Hypothalamus (tissue), 51 donors: ENCODE data around the gene KCNH1.
"Not testable (repeated sequence)": the region's sequence is repeated elsewhere in the genome, so short reads cannot be mapped to it uniquely, and the experiment has no call there.

Source experiments
- DNase-seq, 51 donors: peaks; one replicate each; lab custom pipeline; 2025; lab: John Stamatoyannopoulos, UW

KCNH1 gene

DNA sequence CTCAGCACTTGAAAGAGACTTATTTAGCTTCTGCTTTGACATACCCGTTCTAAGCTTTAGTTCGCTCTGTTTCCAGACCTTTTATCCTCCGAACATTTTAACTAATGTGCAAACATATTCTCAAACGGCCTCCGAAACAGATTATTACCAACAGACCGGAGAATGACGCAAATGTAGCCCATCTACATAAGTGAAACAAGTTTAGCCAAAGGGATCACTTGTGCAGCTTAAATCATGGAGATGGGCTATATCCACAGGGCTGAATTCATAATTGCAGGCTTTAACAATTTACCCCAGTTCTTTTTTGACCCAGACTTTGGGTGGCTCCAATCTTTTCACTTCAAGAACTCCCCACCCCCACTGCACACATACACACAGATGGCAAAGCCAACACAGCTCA, 119.7 kb downstream of the KCNH1 start:
- DNase-seq = no peak

DNA sequence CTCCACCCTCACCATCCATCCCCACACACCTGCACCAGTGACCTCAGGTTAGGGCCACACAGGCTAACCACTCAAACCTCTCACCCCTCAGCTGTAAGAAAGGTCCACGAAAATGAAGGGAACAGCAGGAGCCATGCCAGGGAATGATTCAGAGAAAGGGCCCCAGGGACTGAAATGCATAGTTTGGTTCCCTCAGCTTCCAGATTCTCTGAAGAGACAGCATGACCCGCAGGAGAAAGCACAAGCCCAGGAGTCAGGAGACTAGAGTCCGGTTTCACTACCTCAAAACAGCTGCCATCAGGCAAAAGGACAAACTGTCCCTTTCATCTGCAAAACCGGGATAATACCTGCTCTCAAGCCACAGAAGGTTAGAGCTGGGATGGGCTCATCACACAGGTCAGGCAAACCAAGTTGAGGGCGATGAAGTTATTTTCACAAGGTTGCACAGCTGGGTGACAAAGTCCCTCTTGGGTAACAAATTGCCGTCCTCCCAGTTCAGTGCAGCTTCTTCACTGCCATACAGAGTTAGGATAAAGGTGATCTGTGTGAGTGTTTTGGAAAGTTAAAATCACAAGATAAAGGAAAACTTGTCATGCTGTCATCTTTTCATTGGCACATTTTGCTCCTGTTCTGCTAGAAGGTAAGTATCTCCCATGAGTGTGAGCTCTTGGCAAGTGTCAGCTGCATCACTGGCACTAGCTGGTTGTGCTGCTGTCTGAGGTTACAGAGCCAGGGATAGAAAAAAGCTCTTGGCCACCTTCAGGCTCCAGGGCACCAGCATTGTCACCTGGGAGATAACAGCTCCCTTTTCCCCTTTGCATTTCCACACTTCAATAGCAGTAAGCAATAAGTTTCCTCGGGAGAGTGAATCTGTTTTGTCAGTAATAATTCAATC, 120.4 kb downstream of the KCNH1 start:
- DNase-seq = no peak

DNA sequence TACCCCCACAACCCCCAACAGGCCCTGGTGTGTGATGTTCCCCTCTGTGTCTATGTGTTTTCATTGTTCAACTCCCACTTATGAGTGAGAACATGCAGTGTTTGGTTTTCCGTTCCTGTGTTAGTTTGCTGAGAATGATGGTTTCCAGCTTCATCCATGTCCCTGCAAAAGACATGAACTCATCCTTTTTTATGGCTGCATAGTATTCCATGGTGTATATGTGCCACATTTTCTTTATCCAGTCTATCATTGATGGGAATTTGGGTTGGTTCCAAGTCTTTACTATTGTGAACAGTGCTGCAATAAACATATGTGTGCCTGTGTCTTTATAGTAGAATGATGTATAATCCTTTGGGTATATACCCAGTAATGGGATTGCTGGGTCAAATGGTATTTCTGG, 122.8 kb downstream of the KCNH1 start:
- DNase-seq = not testable (repeated sequence)

DNA sequence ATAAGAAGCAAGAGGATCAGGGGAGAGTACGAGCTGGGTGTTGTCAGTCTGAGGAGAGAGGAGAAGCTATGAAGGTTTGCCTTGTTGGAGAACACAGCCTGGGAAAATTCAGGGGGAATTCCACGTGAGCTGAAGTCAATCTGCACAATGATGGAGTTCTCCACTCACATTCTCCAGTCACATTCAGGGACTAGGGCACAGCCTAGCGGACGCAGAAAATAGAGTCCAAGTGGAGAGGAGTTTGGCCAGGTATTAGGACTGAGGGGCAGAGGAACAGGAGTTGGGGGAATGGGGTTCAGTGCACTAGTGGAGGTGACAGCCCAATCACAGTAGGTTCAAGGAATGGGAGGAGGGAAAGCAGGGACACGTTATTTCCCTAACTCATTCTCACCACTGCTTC, 124.0 kb downstream of the KCNH1 start:
- no peak for DNase-seq

DNA sequence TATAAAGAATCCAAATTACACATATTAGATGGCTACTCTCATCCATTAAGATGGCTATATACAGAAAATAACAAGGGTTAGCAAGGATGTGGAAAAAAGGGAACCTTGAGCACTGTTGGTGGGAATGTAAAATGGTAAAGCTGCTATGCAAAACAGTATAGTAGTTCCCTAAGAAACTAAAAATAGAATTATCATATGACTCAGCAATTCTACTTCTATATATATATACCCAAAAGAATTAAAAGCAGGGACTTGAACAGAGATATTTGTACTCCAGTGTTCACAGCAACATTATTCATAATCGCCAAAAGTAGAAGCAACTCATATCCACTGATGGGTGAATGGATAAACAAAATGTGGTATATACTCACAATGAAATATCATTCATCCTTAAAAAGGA, 126.1 kb downstream of the KCNH1 start:
- no peak for DNase-seq

DNA sequence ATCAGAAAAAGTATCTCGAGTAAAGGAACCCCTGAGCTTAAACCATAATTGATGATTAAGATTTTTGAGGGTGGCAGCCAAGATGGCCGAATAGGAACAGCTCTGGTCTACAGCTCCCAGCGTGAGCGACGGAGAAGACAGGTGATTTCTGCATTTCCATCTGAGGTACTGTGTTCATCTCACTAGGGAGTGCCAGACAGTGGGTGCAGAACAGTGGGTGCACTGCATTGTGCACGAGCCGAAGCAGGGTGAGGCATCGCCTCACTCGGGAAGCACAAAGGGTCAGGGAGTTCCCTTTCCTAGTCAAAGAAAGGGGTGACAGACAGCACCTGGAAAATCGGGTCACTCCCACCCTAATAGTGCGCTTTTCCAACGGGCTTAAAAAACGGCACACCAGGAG, 138.0 kb downstream of the KCNH1 start:
- DNase-seq = not testable (repeated sequence)

DNA sequence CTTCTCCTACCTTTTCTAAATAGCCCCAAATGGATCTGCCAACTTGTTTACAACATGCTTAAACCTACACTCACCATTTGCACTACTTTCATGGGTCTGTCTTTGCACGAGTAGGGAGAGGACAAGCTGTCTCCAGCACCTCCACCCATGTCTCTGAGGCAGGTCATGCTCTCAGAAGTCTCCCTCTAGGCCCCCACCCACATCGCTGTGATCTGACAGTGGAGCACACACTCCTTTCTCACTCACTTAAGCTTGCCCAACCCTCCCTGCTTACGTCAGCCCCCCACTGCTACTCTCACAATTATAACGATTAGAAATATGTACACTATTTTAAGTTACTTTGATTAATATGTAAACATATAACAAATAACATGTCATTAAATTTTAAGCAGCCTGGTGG, 141.1 kb downstream of the KCNH1 start:
- no peak for DNase-seq

DNA sequence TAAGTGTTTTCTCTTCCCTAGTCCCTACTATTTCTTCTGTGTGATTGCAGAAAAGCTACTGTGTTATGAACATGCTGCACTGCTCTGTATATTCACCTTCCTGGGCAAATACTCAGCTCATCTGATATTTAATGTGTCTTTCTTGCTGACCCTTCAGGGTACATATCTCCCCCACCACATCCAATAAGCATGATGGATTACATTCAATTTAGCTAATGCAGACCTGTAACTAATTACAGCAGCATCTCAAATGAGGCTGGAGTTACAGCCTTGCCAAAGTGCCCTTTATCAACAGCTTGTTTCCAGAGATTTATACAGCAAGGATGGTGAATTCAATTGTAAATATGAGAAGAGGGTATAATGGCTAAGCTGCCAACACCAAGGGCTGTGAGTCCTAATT, 144.0 kb downstream of the KCNH1 start:
- DNase-seq = no peak

DNA sequence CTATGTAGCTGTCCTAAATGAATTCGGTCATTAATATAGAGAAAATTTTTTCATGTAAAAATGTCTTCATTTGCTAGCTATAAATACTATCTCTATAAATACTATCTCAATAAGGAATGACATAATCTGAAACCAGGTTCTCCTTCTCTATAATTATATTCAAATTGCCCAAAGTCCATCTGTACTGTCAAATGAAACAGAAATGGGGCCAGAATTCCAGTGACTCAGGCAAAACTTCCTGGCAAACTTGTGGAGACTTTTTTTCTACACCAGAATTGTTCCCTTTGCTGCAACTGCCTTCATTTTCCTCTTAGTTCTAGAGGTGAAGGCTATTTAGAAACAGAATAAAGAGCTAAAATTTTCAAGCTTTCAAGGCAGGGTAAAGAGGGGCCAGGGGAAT, 152.5 kb downstream of the KCNH1 start:
- DNase-seq = no peak

DNA sequence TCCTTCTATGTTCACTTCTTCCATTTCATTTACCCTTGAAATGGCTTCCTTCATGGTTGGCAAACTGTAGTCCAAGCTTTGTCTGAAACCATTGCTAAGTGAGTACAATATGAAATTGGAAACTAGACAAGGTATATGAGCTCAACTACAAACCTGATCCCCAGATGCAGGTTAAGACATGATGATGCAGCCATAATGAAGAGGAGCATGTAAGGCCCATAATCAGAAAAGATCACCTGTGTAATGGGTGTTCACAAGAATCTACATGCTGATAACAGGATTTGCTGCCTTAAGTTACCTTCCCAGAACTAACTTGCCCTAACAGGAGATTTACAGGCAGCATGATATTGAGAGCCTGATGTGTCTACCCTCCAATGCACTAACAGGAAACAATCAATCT, 153.9 kb downstream of the KCNH1 start:
- DNase-seq = no peak

DNA sequence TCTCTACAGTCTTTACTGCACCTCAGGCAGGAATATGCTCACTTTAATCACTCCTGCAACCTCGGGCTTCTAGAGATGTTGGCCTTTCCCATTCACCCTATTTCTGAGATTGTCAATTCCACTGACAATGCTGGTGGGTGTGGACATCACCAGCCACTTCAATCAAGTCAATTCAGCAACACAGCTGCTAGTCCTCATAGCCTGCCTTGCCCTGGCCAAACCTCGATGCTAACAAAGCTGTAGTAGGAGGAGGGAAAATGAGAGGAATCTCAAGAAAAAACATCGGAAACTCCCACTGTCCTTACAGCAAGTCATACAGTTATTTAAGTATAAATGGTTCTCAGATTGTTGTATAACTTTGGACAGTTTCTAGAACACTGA, 155.0 kb downstream of the KCNH1 start:
- no peak for DNase-seq

DNA sequence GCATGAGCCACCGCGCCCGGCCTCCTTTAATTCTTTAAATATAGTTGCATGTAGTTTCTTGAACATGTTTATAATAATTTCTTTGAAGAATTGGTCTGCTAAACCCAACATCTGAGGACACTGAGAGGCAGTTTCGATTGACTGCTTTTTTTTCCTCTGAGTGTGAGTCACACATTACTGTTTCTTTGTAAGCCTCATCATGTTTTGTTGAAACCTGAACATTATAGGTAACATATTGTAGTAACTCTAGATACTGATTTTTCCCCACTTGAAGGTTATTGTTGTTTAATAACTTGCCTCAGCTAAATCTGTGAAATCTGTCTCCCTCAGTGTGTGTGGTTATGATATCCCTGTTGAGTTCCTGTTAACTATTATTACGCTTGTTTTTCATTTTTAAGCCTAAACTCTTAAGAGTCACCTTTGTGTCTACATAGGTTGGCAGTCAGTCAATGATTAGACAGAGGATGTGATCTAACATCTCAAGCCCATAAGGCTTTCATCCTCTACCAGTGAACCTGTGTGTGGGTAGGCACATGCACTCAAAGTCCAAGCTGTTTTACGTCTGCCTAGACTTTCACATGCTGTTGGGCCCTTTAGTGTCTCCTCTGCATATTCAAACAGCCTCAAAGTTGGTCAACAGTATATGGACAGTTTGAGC, 155.5 kb downstream of the KCNH1 start:
- no peak for DNase-seq

DNA sequence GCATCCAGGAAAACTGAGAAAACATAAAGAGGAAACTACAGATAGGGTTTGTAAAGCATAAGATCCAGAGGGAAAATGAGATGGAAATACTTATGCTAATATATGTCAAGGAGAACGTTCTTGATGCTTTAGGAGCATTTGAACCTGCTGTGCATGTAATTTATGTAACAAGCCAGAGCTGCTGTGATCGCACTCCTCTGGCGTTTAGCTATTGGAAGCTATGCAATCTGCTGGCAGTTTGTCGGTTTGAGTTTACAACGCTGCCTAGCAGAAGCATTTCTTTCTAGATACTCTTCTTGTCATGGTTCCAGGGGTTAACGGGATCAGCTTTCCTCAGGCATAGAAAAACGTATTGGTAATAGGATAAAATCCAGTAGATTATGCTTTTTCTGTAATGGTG, 182.7 kb downstream of the KCNH1 start:
- DNase-seq = no peak

DNA sequence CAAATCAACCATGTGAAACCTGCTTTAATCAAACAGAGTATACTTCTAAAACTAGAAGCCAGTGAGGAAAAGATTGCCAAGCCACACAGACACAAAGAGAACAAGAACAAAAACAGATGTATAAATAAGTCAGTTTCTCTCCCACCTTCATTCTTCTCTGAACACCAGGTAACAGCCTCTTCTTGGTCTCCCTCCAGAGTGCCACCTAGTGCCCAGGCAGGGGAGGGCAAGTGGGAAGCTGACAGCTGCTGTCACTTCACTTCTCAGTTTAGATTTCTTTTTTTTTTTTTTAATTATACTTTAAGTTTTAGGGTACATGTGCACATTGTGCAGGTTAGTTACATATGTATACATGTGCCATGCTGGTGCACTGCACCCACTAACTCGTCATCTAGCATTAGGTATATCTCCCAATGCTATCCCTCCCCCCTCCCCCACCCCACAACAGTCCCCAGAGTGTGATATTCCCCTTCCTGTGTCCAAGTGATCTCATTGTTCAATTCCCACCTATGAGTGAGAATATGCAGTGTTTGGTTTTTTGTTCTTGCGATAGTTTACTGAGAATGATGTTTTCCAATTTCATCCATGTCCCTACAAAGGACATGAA, 183.9 kb downstream of the KCNH1 start:
- peak in 8 of 51 donors; percentile 1 to 25 (median 4) for DNase-seq

DNA sequence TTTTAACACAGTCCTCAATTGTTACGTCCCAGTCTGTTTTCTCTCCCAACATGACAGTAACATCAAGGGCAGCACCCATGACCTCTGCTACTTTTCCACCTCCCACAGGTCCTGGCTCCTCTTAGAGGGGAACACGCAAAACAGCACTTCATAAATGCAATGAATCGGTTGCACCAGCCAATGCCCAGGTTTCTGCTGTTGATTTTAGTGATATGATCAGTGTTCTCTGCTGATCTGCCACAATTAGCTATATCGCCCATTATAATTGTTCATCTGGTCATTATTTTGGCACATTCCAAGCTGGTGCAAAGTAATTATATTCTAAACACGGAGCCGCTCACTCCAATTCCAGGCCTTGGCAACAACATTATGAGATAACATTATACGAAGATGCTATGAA, 184.5 kb downstream of the KCNH1 start:
- no peak for DNase-seq

DNA sequence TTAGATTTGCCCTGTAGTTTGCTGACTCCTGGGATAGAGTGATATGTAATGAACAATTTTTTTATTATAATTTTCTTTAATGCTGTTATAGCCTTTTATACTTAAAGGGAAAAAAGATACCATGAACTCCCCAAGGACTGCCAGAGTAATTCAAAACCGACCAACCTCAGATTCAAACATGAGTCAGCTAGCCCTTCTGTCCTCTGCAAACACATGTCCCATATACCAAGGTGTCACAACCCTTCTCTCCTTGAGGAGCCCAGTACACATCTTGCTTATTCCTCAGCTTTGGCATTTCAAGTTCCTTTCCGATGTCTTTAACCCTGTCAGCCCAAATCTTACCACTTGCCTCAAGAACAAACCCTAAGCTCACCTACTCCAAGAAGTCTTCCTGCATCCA, 184.9 kb downstream of the KCNH1 start:
- no peak for DNase-seq

DNA sequence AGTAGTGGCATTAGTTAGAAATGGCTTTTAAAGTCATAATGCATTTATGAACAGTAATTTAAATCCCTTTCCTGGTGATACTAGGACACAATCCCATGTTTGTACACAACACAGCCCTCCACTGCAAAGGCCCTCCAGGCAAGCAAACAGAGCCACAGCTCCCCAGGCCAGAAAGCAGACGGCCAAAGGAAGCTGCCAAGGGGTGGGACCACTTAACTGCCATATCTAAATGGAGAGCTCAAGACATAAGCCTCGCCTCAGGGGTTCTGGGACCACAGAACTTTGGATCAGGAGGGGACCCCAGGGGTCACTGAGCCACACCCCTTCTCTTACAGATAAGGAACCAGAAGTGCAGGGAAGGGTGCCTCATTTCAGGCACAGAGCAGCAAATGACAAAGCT, 189.7 kb downstream of the KCNH1 start:
- DNase-seq = no peak

DNA sequence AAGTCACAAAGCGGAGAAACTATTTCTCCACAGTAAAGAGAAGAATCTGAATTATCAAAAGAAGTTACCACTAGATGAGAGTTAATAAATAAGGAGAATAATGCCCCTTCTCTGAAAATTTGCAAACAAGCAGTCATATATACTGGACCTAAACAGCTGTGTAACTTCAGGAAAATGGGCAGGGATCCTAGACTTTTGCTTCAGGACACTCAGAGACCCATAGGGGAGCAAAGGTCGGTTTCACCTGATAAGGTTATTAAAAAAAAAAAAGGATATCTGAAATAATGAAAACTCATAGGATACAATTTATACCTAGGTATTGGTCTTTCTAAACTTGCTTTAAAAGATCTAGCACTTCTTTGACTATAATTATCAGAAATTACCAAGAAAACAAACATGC, 191.4 kb downstream of the KCNH1 start:
- no peak for DNase-seq

DNA sequence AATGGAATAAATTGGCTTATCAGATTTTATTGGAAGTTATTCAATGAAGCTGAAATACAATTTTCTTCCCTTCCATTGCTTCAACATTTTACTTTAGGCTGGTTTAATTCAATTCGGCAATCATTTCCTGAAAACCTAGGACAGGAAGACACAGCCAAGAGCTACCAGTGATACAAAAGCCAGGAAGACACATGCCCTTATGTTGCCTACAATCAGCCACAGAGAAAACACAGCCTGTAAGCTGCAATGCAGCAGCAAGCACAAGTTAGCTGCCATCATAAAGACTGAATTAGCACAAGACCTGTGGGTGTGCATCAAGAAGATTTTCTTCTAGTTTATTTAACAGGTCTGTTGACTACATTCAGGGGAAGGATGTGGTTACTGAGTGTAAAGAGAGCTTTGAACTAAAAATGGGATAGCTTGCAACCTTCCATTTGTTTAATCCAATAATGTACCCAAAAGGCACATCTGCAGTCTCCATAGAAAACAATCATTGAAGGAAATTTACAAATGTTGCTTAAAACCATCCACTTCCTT, 193.8 kb downstream of the KCNH1 start:
- no peak for DNase-seq

DNA sequence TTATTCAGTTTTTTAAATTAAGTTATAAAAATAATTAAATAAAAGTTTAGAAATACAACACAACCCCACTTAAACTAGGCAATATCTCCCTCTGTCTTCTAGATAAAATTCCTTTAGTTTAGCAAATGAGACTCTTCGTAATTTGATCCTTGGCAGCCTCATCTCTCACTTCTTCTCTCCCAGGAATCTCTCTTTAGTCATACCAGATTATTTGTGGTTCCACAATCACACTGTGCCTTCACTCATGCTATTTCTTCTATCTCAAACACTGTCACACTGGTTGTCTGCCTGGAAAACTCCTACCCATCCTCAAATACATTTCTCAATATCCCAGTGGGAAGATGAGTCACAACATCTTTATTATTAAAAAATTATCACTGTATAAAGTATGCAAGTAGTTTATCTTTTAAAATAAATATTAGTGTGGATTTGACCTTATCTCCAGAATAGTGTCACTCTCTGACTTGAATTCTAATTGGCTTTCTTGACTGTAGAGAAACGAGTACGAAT, 195.5 kb downstream of the KCNH1 start:
- no peak for DNase-seq

DNA sequence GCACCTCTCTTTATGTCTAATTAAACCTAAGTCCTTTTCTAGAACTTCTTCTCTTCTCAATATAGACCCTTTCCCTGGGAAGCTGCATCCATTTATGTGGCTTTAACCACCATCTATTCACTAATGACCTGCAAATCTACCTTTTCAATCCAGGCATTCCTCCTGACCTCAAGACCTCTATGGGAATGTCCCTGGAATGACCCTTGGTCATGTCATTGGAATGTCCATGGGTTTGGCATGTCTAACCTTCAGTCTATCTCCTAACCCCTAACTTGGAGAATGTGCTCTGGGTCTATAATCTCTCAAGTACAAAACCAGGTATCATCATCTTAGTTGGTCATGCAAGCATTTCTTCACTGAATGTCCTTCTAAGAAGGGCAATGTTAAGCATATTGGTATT, 196.1 kb downstream of the KCNH1 start:
- no peak for DNase-seq
